OCI-M1 (cell line): ENCODE data around the gene CDK12.

Source experiments
- DNase-seq: peaks from one replicate; lab custom pipeline; 2025; lab: John Stamatoyannopoulos, UW

The CDK12 gene

DNA sequence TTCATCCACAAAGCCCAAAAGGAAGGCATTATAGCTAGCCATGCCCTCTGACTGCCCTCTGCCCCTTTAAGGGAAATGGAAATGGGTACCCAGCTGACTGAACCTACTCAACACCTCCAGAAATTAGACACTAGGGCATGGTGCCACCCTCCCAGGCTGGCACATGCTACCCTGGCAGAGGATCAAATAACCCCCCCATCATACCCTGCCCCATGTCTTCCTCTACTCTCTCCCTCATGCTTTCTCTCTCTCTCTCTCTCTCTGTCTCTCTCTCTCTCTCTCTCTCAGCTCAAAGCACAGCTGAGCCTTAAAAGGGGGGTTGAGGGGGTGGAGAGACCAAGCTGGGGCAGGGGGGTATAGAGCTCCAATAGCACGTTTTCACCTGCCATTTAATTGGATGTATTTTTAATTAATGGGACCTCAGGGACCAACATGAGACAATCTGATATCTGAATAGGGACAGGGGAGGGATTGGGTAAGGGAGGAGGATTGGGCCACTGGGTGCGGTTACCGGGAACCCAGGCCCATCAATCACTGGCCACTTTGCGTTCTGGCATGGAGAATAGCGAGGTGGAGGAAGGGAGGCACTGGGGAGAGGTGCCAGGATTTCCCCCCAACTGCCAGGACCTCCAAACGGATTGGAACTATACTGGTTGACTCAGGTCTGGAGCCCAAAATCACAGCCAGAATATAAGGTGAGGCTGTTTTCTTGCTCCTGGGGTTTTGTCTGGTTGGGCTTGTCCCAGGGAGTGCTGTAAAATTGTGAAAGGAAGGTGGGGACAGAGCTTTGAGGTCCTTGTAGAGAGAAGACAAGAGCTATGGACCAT is 88.7 kb downstream of the CDK12 start:
- DNase-seq, result no peak

DNA sequence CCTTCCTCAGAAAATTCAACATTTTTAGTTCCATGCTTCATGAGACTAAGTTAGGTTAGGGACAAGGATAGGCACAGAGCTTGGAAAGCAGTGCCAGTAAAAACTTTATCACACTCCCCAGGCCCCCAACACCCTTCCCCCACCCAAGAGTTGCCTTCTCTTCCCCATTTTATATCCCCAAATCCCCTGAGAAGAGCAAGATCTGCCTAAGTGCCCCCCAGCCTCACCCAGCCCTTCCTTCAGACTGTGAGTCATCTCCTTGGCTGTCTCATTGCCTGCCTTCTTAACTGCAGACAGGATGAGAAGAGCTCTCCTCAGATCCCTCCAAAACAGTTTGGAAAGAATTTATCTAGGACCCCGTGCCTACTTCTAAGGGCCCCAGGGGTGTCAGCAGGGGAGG is 90.6 kb downstream of the CDK12 start:
- no peak for DNase-seq

DNA sequence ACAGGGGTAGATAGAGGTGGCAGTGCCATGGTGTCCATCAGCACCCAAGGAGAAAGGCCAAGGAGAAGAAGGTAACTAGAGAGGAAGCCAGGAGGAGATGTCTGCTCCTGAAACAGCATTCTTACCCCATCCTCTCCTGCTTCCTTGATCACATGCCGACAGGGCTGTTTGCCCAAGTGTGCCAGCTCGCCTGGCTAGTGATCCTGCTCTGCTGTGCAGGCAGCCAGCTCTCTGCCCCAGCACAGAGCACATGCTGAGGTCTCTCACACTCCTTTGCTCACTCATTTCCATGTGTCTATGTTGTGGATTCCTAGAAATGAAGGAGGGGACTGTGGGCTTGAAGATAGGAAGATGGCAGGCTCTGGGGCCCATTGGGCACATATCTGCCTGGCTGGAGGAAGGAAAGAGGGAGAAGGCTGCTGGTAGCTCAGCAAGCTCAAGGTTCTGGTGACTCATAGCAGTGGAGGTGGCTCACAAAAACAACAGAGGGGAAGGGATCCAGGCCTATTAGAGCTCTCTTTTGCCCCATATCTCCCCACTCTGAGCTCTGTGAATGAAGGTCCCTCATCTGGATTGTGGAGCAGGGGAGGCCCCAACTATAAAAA is 92.2 kb downstream of the CDK12 start:
- DNase-seq, result peak; percentile 33

DNA sequence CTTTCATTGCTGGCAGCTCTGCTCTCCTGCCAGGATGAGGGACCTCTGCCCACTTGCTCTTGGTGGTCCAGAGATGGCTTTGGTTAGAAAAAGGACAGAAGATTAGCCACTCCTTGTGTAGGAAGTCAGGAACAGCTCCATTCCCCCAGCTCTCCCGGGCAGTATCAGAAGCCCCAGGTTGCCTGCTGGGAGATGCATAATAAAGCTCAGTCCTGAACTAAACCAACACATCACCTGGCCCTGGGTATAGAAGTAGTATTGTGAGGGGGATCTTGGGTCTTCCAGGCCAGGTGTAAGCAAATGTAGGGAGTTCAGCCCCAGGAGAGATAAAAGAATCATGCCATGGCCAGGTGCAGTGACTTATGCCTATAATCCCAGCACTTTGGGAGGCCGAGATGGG is 94.1 kb downstream of the CDK12 start:
- DNase-seq, result no peak

DNA sequence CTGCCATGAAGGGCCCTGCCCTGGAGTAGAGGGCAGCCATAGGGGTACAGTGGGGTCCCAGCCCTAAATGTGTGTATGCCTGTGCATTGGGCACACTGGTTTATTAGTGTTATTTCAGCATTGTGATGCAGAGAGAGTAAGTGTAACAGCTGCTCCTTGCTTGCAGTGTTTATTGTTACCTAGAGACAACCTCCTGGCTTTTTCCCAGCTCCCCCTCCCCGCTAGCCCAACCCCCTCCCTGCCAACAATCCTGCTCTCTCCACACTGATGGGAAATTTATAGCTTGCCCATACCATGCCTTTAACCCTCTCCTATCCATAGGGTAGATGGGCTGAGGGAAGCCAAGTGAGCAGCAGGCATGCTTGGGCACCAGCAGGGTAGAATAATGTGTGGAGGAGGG is 95.1 kb downstream of the CDK12 start:
- no peak for DNase-seq

DNA sequence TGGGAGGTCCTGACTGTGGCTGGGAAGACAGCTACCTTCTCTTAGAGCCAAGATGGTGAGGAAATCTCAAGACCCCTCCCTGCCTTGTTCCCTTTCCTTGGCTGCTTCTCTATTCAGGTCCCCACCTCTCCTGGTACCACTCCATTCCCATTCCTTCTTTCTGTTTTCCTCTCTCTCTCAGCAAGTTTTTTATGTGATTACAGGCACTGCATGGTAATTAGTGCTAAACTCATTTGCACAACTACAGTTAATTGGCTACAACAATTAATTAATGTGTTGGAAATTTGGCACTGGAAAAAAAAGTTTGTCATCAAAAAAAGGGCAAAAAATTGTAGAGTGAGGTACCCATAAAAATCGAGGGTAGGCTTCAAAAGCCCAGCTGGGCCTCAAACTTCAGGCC is 101.1 kb downstream of the CDK12 start:
- DNase-seq, result no peak

DNA sequence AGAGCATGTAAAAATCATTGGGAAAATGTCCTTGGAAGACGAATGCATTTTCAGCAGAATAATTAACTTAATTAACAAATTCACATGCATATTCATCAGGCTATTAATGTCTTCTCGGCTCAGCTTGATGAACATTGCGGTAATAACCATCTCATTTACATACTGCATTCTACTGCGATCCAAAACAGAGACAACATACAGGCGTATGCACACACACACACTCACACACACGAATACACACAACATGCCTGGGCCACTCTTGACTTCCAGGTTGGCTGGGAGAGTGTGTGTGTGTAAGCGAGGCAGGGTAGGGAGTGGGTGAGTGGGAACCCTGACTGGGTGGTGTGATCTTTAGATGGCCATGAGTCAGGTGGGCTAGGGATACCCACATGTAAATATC is 101.7 kb downstream of the CDK12 start:
- DNase-seq, result no peak

DNA sequence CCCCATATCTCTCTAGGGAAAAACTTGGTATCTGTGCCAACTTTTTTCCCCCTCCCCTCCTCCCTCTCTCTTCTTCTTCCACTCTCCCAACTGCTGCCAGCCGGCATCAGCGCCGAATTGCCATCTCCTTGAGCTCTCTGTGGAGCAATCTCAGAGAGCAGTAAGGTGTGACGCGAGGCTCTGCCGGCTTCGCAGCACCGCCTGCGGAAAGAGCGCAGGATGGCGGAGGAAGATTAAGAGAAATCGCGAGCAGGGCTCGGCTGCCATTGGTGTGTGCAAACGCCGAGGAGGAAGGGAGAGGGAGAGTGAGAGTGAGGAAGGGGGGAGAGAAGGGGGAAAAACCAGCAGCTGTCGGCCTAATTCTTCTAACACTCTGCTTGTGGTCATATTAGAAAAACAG is 102.2 kb downstream of the CDK12 start:
- DNase-seq, result no peak

DNA sequence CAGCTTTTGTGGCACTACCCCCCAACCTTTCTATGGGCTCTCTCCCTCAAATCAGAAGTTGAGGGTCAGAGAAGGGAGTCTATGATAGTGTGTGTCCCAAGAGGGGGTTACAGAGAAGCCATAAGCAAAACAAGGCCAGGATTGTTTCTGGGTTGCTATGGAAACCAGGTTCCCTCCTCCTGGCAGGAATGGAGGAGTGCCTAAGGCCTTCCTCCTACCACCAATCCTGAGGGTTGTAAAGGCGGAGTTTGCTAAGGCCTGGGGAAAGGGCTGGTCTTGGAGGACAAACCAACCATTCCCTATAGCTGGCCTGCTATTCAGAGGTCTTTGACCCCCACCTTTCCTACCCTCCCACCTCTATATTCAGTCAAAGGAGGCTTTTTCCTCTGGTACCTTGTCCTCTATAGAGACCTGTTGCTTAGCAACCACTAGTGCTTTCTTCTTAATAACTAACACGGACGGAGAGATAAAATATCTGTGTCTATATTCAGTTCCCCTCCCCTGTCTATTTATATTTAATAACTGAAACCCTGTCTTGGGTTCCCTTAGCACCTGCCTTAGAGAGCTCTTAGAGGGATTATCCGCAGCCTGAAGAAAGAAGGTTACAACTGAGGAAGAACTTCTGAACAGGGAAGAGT is 103.0 kb downstream of the CDK12 start:
- DNase-seq, result no peak

DNA sequence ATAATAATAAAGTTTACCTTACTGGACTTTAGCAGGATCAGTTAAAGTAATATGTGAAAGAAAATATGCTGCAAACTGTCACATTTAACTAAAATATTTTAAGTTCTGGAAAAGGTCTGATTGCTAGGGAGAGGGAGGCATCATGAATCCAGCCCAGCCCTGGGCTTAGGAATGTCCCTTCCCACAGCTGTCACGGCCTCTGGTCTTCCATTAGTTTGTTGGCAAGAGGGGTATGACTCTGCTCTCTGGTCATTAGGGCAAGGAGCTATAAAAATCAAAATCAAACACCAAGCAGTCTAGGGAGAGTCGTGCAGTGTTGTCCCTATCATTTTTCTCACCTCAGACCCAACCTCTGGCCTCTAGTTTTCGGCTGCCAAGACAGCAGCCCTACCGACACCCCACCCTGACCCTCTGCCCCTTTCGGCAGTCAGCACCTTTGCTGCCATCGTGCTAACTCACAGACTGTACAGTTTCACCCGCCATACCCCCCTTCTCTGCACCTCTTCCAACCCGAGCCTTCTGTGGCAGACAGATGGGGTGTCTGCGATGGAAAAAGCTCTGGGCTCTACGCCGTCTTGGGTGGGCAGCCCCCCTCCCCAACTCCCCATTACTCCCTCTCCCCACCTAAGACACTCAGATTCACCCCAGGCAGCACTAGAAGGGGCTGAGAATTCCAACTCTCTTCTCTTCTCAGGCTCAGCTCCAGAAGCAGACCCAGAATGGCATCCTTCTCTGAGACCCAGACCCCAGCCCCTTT is 105.0 kb downstream of the CDK12 start:
- DNase-seq, result no peak

DNA sequence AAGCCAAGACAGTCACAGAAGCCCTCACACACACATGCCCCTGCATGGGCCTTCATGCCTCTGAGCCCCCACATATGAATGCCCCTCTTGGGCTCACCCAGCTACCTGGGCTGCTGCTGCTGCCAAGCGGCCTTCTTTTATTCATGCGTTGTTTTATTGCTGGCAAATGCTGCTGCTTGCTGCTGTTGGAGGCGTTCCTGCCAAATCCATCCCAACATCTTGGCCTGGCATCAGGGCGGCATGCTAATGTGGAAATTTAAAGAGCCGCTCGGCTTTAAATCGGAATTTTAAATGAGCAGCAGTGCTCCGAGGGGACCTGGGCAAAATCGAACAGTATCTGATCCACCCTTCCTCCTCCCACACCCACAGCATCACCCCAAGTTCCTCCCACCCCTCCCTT is 107.4 kb downstream of the CDK12 start:
- DNase-seq, result no peak

DNA sequence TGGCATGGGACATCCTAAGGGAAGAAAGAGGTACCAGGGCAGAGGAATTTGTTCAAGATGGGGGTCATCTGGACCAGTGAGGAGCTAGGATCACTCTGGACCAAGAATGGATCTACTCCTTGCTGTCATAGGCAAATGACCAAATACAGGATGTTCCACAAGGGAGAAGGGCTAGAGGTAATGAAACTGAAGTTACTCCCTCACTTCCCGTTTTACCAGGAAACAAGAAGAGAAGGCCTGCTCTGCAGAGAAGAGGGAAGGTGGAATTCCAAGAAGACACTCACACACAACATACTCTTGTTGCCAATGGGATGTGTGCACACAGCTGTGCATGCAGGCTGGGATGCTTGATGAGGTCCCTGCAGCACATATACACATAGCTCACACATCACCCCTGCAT is 107.8 kb downstream of the CDK12 start:
- no peak for DNase-seq

DNA sequence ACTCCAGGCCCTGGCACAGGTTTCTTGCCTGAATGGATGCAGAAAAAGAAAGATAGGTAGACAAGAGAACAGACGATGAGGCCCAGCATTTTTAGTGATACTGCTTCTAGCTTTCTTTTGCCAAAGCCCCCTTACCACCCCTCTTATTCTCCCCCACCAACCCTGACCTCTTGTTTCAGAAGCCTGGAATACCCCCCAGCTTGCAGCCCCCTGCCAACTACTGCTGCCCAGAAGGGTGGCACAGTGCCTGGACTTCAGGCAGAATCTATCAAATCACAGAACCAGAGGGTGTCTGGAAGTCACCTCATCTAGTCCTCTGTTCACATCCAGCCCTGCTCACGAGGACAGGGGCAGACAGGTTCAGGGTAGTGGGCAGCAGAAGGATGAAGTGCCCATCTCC is 110.8 kb downstream of the CDK12 start:
- DNase-seq, result no peak

DNA sequence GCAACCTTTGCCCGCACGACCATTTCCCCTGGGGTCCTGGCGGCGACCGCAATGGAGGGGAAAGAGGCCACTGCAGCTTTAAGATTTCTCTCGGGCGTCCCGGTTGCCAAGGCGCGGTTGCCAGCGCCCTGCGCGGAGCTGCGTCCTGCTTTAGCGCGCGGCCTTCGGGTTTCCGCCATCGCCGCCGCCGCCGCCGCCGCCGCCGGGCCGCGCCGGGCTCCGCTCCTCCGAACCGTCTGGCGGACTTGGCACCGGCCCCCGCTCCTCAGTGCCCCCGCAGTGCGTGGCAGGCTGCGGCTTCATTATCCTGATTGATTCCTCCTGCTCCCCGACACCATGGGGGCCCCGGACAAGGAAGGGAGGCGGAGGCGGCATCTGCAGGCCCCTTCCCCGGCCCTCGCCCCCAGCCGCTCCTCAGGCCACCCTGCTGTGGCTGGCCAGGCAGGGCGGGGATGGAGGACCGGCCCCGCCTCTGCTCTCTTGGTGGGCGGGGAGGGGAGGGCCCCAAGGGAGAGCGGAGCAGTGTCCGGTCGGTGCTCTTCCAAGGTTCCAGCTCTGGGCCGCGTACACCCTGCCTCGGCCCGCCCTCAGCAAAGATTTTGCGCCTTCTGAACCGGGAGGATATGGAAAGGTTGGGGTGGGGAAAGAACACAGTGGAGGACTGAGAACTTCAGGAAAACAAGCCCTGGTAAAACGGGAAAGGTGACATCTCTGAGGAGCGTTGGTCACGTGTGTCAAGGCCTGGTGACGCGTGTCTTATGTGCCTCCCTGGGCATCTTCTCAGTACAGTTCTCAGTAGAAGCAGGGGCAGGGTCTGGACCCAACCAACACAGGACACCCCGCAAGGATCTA is 112.4 kb downstream of the CDK12 start:
- no peak for DNase-seq

DNA sequence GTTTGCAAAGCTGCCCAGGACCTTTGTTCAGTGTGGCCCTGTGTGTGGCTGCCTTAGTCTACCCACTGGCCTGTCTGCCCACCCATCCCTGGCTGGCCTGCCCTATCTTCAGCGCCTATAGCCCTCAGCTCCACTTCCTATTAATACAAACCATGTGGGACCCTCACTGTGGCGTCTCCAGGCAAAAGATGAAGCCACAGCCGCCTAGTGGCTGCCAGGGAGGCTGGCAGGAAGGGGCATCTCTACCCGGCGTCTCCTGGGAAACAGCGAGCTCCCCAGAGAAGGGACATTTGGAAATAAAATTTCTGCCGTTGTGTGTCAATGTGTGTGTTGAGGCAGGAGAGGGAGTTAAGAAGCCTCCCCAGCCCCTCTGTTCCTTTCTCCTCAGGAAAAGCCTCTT is 114.9 kb downstream of the CDK12 start:
- DNase-seq, result no peak

DNA sequence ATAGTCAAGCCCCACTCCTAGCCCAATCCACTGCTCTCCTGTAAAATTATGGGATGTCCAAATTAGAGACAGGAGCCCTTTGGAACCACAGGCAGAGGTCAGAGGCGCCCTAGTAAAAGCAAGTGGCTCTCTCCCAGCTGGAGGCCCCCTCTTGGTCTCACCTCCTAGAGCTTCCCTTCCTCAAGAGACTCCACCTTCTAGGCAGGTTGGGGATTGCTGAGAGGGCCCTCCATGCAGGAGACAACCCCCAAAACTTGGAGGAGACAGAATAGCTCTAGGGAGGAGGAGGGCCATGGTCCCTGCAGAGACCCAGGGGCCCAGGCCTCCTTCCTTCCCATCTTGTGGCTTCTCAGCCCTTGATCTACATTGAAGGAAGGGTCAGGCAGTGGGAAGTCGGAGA is 117.0 kb downstream of the CDK12 start:
- no peak for DNase-seq

DNA sequence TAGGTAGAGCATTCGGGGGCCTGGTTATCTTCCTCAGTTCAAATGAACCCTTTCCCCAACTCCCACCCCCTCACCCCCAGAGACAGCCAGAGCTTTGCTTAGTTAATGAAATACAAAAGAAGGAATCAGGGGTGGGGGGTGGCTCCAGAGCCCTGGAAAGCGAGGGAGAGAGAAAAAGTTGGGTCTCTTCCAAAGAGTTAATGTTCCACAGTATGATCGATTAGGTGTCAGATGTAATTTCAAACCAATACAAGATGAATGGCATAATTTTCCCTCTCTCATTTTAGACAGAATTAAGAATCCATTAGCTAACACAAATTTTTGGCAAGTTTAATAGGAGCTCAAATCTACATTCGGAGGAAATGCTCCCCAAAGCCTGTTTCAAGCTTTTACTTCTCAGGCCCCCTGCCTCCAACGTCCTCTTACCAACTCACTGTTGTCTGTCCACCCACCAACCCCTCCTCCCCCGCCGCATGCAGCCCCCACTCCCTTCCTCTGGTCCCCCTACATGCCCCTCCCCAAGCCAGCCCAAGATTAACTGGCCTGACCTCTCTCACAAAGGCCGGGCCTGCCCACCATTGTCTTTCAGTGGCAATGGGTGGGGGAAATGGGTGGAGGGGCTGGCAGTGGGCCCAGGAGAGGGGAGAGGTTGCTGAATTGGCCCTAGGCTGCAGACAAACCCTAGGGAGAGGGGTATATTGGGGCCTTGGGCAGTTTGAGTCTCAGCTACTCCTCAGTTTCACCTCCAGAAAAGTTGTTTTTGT is 118.2 kb downstream of the CDK12 start:
- no peak for DNase-seq

DNA sequence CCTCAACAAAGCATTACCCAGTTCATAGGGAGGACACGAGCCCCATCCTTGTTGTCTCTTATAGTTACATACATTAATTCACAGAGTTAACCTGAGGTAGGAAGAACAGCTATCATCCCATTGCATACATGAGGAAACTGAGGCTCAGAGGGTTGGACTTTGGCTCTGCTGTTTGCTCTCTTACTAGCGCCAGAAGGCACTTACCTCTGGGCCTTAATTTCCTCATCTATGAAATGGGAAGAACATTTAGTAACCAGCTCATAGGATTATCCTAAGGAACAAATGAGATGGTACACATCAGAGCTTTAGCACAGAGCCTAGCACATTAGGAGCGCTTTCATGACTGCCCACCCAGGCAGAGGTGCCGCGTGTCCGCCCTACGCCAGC is 118.8 kb downstream of the CDK12 start:
- no peak for DNase-seq

DNA sequence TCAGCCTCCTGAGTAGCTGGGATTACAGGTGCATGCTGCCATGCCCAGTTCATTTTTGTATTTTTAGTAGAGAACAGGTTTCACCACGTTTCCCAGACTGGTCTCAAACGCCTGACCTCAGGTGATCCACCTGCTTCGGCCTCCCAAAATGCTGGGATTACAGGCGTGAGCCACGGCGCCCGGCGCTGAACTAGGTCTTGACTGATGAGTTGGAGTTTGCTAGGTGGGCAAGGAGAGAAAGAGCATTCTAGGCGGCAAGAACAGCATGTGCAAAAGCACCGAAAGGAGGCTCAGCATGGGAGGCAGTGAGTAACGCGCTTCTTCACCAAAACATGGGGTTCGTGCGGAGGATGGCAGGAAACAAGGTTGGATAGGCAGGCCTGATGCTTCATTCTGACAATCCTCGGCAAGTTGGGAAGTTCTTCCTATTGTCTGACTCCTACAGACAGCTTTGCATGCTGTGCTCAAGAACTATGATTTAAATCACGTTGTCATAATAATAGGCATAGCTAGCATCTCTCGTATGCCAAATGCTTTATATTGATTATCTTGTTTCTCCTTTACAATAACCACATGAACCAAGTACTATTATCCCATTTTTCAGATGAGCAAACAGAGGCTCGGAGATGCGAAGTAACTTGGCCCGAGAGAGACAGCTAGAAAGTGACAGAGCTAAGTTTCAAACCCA is 119.9 kb downstream of the CDK12 start:
- no peak for DNase-seq

DNA sequence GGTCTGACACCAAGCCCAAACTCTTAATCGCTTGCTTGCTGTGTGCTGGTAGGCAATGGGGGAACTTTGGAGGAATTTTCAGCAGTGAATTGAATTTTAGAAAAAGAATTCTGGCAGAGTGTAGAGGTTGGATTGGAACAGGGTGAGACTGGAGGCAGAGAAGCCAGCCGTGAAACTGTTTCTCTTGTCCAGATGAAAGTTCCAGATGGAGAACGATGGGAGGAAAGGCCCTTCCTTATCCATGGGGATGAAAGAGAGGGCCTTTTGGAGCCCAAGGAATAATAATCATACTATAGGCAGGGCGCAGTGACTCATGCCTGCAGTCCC is 120.4 kb downstream of the CDK12 start:
- DNase-seq, result no peak

DNA sequence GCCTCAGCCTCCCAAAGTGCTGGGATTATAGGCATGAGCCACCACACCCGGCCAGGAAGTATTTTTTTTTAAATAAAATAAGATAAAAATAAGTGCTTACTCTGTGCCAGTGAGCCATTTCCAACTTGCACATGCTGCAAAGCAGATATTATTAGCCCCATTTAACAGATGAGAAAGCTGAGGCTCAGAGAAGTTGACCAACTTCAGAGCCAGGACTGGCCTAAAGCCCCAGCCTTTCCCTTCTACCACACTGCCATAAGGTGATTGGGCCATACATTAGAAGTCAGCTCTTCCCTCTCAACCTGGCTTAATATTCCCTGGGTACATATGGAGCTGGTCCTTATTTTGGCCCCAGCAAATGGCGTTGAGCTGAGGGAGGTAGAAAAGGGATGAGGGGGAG is 121.4 kb downstream of the CDK12 start:
- DNase-seq, result no peak
